Measurements from ENCODE around the gene TMEM233. TPM values are rescaled to one million over a fixed set of nuclear protein-coding genes. Genes with fewer than 3 reads are reported as not detected.
A peak's percentile ranks its signal among the peaks of the same experiment; 100 is the strongest.

The TMEM233 gene
- total RNA-seq = under 1 TPM; 0.08 to 0.52 TPM
- long read RNA-seq = 0 reads

DNA sequence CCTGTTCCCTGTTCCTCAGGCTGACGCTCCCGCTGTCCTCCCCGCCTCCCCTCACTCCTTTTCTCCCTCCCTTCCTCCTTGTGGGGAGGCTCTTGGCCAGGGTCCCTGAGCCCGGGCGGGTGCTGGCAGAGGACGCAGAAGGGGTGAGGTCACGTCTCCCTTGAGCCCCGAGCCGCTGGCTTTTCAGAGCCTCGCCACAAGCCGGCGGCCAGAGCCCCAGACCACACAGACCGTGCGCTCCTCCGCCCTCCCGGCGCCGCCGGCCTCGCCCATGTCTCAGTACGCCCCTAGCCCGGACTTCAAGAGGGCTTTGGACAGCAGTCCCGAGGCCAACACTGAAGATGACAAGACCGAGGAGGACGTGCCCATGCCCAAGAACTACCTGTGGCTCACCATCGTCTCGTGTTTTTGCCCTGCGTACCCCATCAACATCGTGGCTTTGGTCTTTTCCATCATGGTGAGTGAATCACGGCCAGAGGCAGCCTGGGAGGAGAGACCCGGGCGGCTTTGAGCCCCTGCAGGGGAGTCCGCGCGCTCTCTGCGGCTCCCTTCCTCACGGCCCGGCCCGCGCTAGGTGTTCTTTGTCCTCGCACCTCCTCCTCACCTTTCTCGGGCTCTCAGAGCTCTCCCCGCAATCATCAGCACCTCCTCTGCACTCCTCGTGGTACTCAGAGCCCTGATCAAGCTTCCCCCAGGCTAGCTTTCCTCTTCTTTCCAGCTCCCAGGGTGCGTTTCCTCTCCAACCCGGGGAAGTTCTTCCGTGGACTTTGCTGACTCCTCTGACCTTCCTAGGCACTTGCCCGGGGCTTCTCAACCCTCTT lies at the start of gene TMEM233:
TMEM233 (plus strand) TSS at position 197 of the 821 bp plus-strand sequence; CDS start at position 272, 75 bp downstream.
- DNase-seq = no peak
- no peak for ATAC-seq

GRCh38 chr12:119544765-119545625 lies 48.6 kb upstream of the TMEM233 start:
- ATAC-seq = no peak
- intact Hi-C loops (cut with DNase I, micrococcal nuclease) = loop anchor here in 1 of 2 donors (10.0 kb wide), 2 partner anchors 430 to 1140 kb away; no protein-coding TSS in a partner anchor

More for the DNA sequence above, at the start of gene TMEM233:
- intact Hi-C loops (cut with DNase I, micrococcal nuclease) = no loop called here

DNA sequence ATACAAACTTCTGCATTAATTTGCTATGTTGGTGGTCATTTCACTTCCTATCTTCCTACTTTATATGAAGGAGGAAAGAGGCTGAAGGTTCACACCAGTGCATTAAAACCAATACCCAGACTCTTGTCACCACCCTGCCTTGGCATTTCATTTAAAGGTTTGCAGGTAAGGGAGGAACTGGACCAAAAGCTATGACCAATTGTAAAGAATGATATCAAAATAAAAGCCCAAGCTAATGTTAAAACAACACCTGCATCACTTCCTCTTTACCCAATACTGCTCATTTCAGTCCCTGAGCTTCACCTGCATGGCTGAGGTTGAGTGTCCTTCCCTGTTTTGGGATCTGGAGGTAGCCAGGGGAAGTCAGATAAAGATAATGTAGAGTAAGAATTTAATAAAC lies 47.2 kb upstream of the TMEM233 start:
- intact Hi-C loops (cut with DNase I, micrococcal nuclease) = loop anchor here in 1 of 2 donors (10.0 kb wide), 2 partner anchors 432 to 1142 kb away; no protein-coding TSS in a partner anchor
- no peak for DNase-seq
- no peak for ATAC-seq

More at GRCh38 chr12:119544765-119545625, 48.6 kb upstream of the TMEM233 start:
- peak in 1 of 2 donors; percentile 51 for DNase-seq

DNA sequence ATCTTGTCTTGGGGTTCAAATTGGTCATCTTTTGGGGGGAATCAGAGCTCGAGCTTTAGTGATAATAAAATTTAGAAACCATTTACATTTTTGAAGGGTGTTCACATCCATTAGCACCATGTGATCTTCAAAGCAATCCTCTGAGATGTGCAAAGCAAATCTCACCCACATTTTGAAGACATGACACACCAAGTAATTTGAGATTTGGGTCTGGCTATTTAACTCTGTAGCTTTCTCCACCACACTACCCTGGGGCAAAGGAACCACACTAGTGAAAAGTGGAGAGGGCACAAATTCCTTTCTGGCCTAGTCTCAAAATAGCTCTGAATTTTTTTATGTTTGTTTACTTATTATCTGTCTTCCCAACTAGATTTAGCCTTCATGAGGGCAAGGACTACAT lies 46.6 kb upstream of the TMEM233 start:
- intact Hi-C loops (cut with DNase I, micrococcal nuclease) = loop anchor here in 1 of 2 donors (10.0 kb wide), 2 partner anchors 432 to 1142 kb away; no protein-coding TSS in a partner anchor
- ATAC-seq (no peak), DNase-seq (no peak)

- no peak for DNase-seq
- intact Hi-C loops (cut with DNase I, micrococcal nuclease) = no loop called here
- no peak for ATAC-seq
These were observed 36.7 kb upstream of the TMEM233 start for GRCh38 chr12:119556854-119557253.

DNA sequence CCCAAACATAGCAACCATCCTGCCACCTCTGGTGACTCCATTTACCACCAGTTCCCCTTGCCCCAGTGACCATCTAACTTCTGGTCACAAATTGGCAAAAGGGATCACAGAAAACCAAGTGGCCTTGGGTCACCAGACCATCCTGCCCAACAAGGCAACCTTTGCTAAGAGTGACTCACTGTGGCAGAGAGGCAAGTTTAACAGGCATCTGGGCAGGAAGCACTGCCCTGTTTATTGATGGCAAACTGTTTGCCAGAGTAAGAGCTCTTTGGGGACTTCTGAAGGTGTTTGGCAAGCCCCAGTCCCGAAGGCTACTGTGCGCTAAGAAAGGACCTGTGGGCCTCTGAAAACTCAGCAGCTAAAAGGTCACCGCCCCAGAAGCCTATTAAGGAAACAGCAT lies 28.2 kb upstream of the TMEM233 start:
- no peak for ATAC-seq
- no peak for DNase-seq
- intact Hi-C loops (cut with DNase I, micrococcal nuclease) = no loop called here

DNA sequence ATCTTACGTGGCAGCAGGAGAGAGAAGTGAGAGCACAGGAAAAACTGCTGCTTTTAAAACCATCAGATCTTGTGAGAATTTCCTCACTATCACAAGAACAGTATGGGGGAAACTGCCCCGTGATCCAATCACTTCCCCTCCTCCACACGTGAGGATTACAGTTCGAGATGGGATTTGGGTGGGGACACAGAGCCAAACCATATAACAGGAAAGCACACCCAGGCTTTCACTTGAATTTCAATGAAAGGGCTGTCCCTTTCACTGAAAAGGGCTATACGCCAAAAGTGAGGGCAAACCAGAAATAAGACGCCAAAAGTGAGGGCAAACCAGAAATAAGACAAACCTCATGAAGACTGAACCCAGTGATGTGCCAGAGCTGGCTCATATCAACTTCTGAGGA lies 22.8 kb upstream of the TMEM233 start:
- intact Hi-C loops (cut with DNase I, micrococcal nuclease) = no loop called here
- no peak for ATAC-seq

DNA sequence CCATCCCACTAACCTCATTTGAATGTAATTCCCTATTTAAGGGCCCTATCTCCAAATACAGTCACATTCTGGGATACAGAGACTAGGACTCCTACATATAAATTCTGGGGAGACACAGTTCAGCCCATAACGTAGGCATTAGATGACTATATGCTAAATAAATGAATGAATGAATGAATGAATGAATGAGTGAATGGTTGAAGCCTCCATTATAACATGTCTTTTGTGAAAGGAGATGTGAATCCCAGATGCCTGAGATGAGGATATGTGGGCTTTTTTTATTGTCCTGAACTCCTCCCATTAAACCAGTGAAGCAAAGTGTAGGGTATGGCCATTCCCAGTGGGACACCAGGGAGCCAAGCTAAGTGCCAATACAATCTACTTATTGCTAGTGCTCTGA lies 20.5 kb upstream of the TMEM233 start:
- intact Hi-C loops (cut with DNase I, micrococcal nuclease) = no loop called here
- ATAC-seq (no peak), DNase-seq (no peak)

More for the DNA sequence above, 22.8 kb upstream of the TMEM233 start:
- no peak for DNase-seq

- DNase-seq (no peak), ATAC-seq (no peak)
- intact Hi-C loops (cut with DNase I, micrococcal nuclease) = no loop called here
These were observed 19.3 kb upstream of the TMEM233 start for GRCh38 chr12:119574255-119574654.

DNA sequence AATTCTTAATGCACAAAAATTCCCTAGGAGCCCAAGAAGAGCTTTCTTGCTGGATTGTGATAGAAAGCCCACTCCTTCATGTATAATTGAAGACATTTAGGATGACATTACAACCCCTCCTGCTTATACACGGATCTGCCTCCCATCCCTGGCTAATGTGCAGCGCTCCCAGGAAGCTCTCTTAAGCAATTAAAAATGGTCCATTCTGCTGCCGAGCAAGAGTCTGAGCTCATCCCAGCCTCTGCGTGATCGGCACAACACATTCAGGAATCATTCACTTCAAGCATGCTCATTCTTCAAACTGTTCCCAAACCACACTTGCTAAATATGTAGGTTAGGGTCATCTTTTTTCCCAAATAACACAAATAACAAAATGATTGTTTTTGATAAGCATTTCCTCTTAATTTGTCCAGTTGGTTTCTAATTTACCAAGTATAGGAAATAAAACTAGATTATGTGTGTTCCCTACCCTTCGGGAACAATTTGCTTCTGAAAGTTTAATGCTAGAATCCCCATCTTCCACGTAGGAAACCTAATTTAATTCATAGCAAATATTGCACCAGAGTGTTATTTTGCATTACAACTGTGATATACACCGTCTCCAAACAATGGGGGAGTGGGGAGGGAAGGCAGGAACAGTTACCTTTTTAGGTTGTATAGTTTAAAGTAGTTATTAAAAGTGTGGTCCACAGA lies 17.3 kb upstream of the TMEM233 start:
- DNase-seq = no peak

DNA sequence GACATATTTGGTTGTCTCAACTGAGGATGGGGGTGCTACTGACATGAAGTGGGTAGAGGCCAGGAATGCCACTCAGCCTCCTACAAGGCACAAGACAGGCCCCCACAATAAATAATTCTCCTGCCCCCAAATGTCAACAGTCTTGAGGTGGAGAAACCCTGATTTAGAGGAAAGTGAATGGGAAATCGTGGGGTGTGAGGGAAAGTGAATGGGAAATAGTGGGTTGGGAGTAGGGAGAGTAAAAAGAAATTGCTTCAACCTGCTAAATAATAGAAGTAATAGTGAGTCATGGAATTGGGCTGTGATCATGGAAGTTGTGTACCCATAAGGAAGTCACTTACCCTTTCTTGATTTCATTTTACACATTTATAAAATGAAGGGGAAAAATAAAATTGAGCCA lies 16.7 kb upstream of the TMEM233 start:
- intact Hi-C loops (cut with DNase I, micrococcal nuclease) = no loop called here
- ATAC-seq (no peak), DNase-seq (no peak)

More for the DNA sequence above, 17.3 kb upstream of the TMEM233 start:
- intact Hi-C loops (cut with DNase I, micrococcal nuclease) = no loop called here
- ATAC-seq = no peak

DNA sequence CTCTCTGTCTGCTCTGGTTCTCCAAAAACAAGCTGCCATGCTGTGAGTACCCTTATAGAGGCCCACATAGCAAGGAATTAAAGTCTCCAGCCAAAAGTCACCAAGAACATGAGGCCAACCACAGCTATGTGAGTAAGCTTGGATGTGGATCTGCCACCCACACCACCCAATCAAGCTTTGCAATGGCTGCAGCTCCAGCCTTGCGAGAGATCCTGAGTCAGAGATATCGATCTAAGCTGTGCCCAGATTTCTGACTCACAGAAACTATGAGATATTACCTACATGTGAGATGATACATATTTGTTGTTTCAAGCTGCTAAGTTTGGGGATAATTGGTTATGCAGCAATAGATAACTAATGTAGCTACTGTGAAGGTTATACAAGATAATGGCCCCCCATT lies 15.5 kb upstream of the TMEM233 start:
- DNase-seq = no peak
- intact Hi-C loops (cut with DNase I, micrococcal nuclease) = no loop called here
- ATAC-seq = no peak

- intact Hi-C loops (cut with DNase I, micrococcal nuclease) = no loop called here
- no peak for DNase-seq
- no peak for ATAC-seq
These were observed 4.5 kb upstream of the TMEM233 start for GRCh38 chr12:119589097-119589496.

- intact Hi-C loops (cut with DNase I, micrococcal nuclease) = no loop called here
- ATAC-seq (no peak), DNase-seq (no peak)
These were observed 3.9 kb upstream of the TMEM233 start for GRCh38 chr12:119589634-119590033.

DNA sequence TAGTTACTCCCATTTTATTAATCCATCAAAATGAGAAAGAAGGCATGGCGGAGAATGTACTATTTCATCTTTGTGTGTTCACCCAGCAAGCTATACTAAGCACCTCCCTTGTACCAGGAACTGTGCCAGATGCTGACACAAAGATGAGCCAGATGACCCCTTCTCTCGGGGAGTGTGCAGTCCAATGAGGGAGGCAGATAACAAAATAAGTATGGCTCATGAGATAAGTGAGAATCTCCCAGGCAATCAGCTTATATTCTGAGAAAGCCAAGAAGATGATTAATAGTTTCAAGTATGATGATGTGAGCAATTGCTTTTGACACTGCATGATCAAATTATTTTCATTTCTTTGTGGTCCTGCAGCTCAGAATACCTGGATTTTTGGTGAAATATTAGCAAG lies 1.3 kb upstream of the TMEM233 start:
- DNase-seq (no peak), ATAC-seq (no peak)
- intact Hi-C loops (cut with DNase I, micrococcal nuclease) = no loop called here

DNA sequence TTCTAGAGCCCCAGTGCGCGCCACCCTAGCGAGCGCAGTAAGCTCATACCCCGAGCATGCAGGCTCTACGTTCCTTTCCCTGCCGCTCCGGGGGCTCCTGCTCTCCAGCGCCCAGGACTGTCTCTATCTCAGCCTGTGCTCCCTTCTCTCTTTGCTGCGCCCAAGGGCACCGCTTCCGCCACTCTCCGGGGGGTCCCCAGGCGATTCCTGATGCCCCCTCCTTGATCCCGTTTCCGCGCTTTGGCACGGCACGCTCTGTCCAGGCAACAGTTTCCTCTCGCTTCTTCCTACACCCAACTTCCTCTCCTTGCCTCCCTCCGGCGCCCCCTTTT lies 791 bp downstream of the TMEM233 start:
- ATAC-seq (no peak), DNase-seq (no peak)
- intact Hi-C loops (cut with DNase I, micrococcal nuclease) = no loop called here

DNA sequence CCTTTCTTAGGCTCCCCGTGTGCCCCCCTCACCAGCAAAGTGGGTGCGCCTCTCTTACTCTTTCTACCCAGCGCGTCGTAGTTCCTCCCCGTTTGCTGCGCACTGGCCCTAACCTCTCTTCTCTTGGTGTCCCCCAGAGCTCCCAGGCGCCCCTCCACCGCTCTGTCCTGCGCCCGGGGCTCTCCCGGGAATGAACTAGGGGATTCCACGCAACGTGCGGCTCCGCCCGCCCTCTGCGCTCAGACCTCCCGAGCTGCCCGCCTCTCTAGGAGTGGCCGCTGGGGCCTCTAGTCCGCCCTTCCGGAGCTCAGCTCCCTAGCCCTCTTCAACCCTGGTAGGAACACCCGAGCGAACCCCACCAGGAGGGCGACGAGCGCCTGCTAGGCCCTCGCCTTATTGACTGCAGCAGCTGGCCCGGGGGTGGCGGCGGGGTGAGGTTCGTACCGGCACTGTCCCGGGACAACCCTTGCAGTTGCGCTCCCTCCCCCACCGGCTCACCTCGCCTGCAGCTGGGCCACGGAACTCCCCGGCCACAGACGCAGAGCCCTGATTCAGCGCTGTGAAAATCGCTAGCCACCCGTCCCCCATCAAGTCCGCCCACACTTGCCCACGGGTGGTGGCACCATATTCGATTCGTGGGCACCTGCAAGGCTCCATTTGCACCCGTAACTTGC lies 1.3 kb downstream of the TMEM233 start:
- intact Hi-C loops (cut with DNase I, micrococcal nuclease) = no loop called here
- no peak for DNase-seq
- ATAC-seq = no peak

- no peak for ATAC-seq
- intact Hi-C loops (cut with DNase I, micrococcal nuclease) = no loop called here
- DNase-seq = no peak
These were observed 4.6 kb downstream of the TMEM233 start for GRCh38 chr12:119598159-119598558.
